H1 (cell line): Measurements from ENCODE around the gene SNRNP200. TPM values are rescaled to one million over a fixed set of nuclear protein-coding genes. Genes with fewer than 3 reads are reported as not detected.

Source experiments
- CTCF ChIA-PET: fragments of 300-600 bp; sonication (Branson Sonifier 250); formaldehyde crosslinking; loops from one replicate; lab custom pipeline; 2021; ENCODE audit not compliant: partially characterized antibody; lab: Charles Lee
- POLR2A ChIA-PET: fragments of 300-600 bp; sonication (Branson Sonifier 250); formaldehyde crosslinking; loops from one replicate; lab custom pipeline; 2021; ENCODE audit warnings: inconsistent platforms; ENCODE audit not compliant: partially characterized antibody; lab: Charles Lee
- DNase-seq, 2 experiments: peaks; one replicate each; pipeline versions ENCODE4 v3.0.0 to v3.0.0-alpha.2; 2010 to 2022; ENCODE audit warnings: low spot score in 2 of 2, low read depth in 1 of 2, mixed read lengths in 1 of 2
- FAIRE-seq: peaks from 2 replicates; lab custom pipeline; 2011; peaks lifted over from hg19 to GRCh38; lab: Jason Lieb, UNC
- H2AFZ ChIP-seq: 2 replicates; pipeline ENCODE4 v1.8.1; 2012; ENCODE audit warnings: low read length, inconsistent platforms
- H2AK5ac ChIP-seq: 2 replicates; pipeline ENCODE4 v1.6.1; 2013; ENCODE audit warnings: low read depth, low read length
- H2BK120ac ChIP-seq: replicated peaks from 2 replicates; pipeline ENCODE3; 2013; ENCODE audit warnings: low read depth, low read length, inconsistent platforms
- H2BK12ac ChIP-seq: 2 replicates; pipeline ENCODE4 v1.6.1; 2013; ENCODE audit warnings: low read depth, low read length
- H2BK15ac ChIP-seq: 2 replicates; pipeline ENCODE4 v1.6.1; 2013; ENCODE audit warnings: low read length
- H2BK20ac ChIP-seq: 2 replicates; pipeline ENCODE4 v1.6.1; 2013; ENCODE audit warnings: low read length
- H2BK5ac ChIP-seq: 2 replicates; pipeline ENCODE4 v1.6.1; 2013; ENCODE audit warnings: low read depth, low read length
- H3K14ac ChIP-seq: 2 replicates; pipeline ENCODE4 v1.6.1; 2013; ENCODE audit warnings: inconsistent platforms; ENCODE audit not compliant: insufficient read length
- H3K18ac ChIP-seq: 2 replicates; pipeline ENCODE4 v1.6.1; 2013; ENCODE audit warnings: low read length; ENCODE audit errors: extremely low read depth
- H3K23ac ChIP-seq: 2 replicates; pipeline ENCODE4 v1.6.1; 2013; ENCODE audit warnings: inconsistent platforms; ENCODE audit not compliant: insufficient read length
- H3K23me2 ChIP-seq: 2 replicates; pipeline ENCODE4 v1.6.1; 2013; ENCODE audit warnings: low read depth, low read length
- H3K27ac ChIP-seq: 2 replicates; pipeline ENCODE4 v1.6.1; 2011; ENCODE audit warnings: low read depth, low read length, inconsistent platforms
- H3K27me3 ChIP-seq, 4 experiments: replicated peaks in 1 of 4; 1 replicate in 1 of 4; 2 replicates in 3 of 4; pipeline versions ENCODE4 v1.6.1 to v1.8.1; 2011 to 2013; ENCODE audit warnings: low read length in 3 of 4, mild to moderate bottlenecking in 3 of 4, inconsistent platforms in 2 of 4, mixed read lengths in 2 of 4, moderate library complexity in 1 of 4; ENCODE audit not compliant: control insufficient read depth in 3 of 4, insufficient read depth in 3 of 4; ENCODE audit errors: extremely low read depth in 1 of 4
- H3K36me3 ChIP-seq, 4 experiments: 2 replicates each; pipeline versions ENCODE4 v1.6.1 to v1.8.1; 2011 to 2013; ENCODE audit warnings: mild to moderate bottlenecking in 4 of 4, low read length in 3 of 4, moderate library complexity in 2 of 4, control low read depth in 1 of 4, inconsistent platforms in 1 of 4; ENCODE audit not compliant: insufficient read depth in 4 of 4, control insufficient read depth in 2 of 4
- H3K4ac ChIP-seq: replicated peaks from 2 replicates; pipeline ENCODE3; 2013; ENCODE audit warnings: low read length, low read depth, mixed read lengths, inconsistent platforms; ENCODE audit not compliant: insufficient read length
- H3K4me1 ChIP-seq, 4 experiments: replicated peaks in 1 of 4; 1 replicate in 1 of 4; 2 replicates in 3 of 4; pipeline versions ENCODE4 v1.6.1 to v1.8.1; 2011 to 2013; ENCODE audit warnings: low read length in 3 of 4, inconsistent platforms in 2 of 4, mixed read lengths in 1 of 4; ENCODE audit not compliant: insufficient read depth in 4 of 4, control insufficient read depth in 3 of 4
- H3K4me2 ChIP-seq, 2 experiments: 2 replicates each; pipeline versions ENCODE4 v1.6.1 to v1.8.1; 2011 to 2013; ENCODE audit warnings: low read depth in 2 of 2, low read length in 2 of 2, control low read depth in 1 of 2, inconsistent platforms in 1 of 2, mild to moderate bottlenecking in 1 of 2; ENCODE audit not compliant: insufficient read depth in 1 of 2
- H3K4me3 ChIP-seq, 4 experiments: fragments of 200-600, 300-600 bp in 1 of 4; sonication (generic), shearing (Covaris generic), sonication (Bioruptor Twin) in 1 of 4; 2 replicates each; pipeline versions ENCODE4 v1.5.1 to v1.8.1; 2011 to 2016; ENCODE audit warnings: low read length in 4 of 4, low read depth in 3 of 4, control low read depth in 2 of 4, inconsistent platforms in 2 of 4, mild to moderate bottlenecking in 2 of 4, mixed read lengths in 1 of 4, moderate library complexity in 1 of 4; ENCODE audit not compliant: insufficient read depth in 2 of 4; ENCODE audit errors: extremely low read depth in 1 of 4
- H3K56ac ChIP-seq: replicated peaks from 2 replicates; pipeline ENCODE3; 2013; ENCODE audit warnings: low read depth, mild to moderate bottlenecking, mixed read lengths, low read length, inconsistent platforms; ENCODE audit not compliant: insufficient read length
- H3K79me1 ChIP-seq: 2 replicates; pipeline ENCODE4 v1.6.1; 2013; ENCODE audit warnings: low read depth, low read length, control low read depth
- H3K79me2 ChIP-seq, 2 experiments: 2 replicates each; pipeline versions ENCODE4 v1.6.1 to v1.8.1; 2012 to 2013; ENCODE audit warnings: low read length in 2 of 2, mild to moderate bottlenecking in 2 of 2, inconsistent platforms in 1 of 2; ENCODE audit not compliant: insufficient read depth in 2 of 2, control insufficient read depth in 1 of 2
- H3K9ac ChIP-seq, 4 experiments: replicated peaks in 1 of 4; 1 replicate in 1 of 4; 2 replicates in 3 of 4; pipeline versions ENCODE4 v1.6.1 to v1.8.1; 2011 to 2013; ENCODE audit warnings: low read depth in 3 of 4, low read length in 3 of 4, control low read depth in 2 of 4, mild to moderate bottlenecking in 2 of 4, moderate library complexity in 2 of 4, inconsistent platforms in 1 of 4; ENCODE audit errors: extremely low read depth in 1 of 4
- H3K9me3 ChIP-seq, 2 experiments: 2 replicates each; pipeline versions ENCODE4 v1.6.1 to v1.8.1; 2012 to 2013; ENCODE audit warnings: mild to moderate bottlenecking in 2 of 2, moderate library complexity in 2 of 2, control low read depth in 1 of 2, inconsistent platforms in 1 of 2, low read depth in 1 of 2, low read length in 1 of 2, mixed read lengths in 1 of 2; ENCODE audit not compliant: insufficient read depth in 2 of 2
- H4K20me1 ChIP-seq, 2 experiments: replicated peaks in 1 of 2; 2 replicates each; pipeline versions ENCODE3 to v1.8.1; 2011 to 2013; ENCODE audit warnings: inconsistent platforms in 2 of 2, low read length in 2 of 2, mild to moderate bottlenecking in 1 of 2; ENCODE audit not compliant: insufficient read depth in 2 of 2, control insufficient read depth in 1 of 2
- H4K5ac ChIP-seq: 2 replicates; pipeline ENCODE4 v1.6.1; 2013; ENCODE audit warnings: low read length, low read depth, mixed read lengths, inconsistent platforms; ENCODE audit not compliant: insufficient read length
- H4K8ac ChIP-seq: 2 replicates; pipeline ENCODE4 v1.8.0; 2013; ENCODE audit warnings: mild to moderate bottlenecking, moderate library complexity, low read length, inconsistent platforms; ENCODE audit not compliant: insufficient read depth; ENCODE audit errors: extremely low read depth
- H4K91ac ChIP-seq: replicated peaks from 2 replicates; pipeline ENCODE3; 2013; ENCODE audit warnings: low read length, mixed read lengths, inconsistent platforms; ENCODE audit not compliant: insufficient read length
- CTCF ChIP-seq, 3 experiments: IDR thresholded peaks; 1 replicate in 2 of 3; 2 replicates in 1 of 3; pipeline versions ENCODE4 v1.5.1 to v1.6.1; 2011; ENCODE audit warnings: low read length in 3 of 3, mild to moderate bottlenecking in 3 of 3, inconsistent platforms in 2 of 3, low read depth in 1 of 3, moderate library complexity in 1 of 3; ENCODE audit not compliant: insufficient read depth in 1 of 3; ENCODE audit errors: control extremely low read depth in 1 of 3
- HDAC6 ChIP-seq: IDR thresholded peaks from one replicate; pipeline ENCODE4 v1.7.1; 2012; ENCODE audit warnings: low read depth, mild to moderate bottlenecking, inconsistent platforms, low read length, moderate library complexity
- NANOG ChIP-seq: IDR thresholded peaks from 2 replicates; pipeline ENCODE4 v1.6.1; 2011; ENCODE audit warnings: low read length, low read depth, mild to moderate bottlenecking, inconsistent platforms; ENCODE audit not compliant: insufficient read depth, poor library complexity, severe bottlenecking
- PHF8 ChIP-seq: fragments of 200-600 bp; sonication (generic); conservative IDR thresholded peaks from 2 replicates; pipeline ENCODE4 v1.7.1; 2012; ENCODE audit warnings: low read depth, mild to moderate bottlenecking, inconsistent platforms, low read length, moderate library complexity
- RAD21 ChIP-seq, 2 experiments: IDR thresholded peaks in 1 of 2; conservative IDR thresholded peaks in 1 of 2; 2 replicates each; pipeline ENCODE4 v1.6.1; 2011; ENCODE audit warnings: low read depth in 2 of 2, low read length in 2 of 2, improper control_type of control experiment in 1 of 2, inconsistent platforms in 1 of 2, mild to moderate bottlenecking in 1 of 2, moderate library complexity in 1 of 2
- SIRT6 ChIP-seq: IDR thresholded peaks from one replicate; pipeline ENCODE4 v1.7.1; 2012; ENCODE audit warnings: low read length, inconsistent platforms
- SRF ChIP-seq: IDR thresholded peaks from 2 replicates; pipeline ENCODE4 v1.6.1; 2011; ENCODE audit warnings: mild to moderate bottlenecking, low read depth, low read length, moderate library complexity
- TEAD4 ChIP-seq: IDR thresholded peaks from 2 replicates; pipeline ENCODE4 v1.6.1; 2012; ENCODE audit warnings: low read depth, low read length, inconsistent platforms, mixed read lengths
- WGBS, 2 experiments: shearing (Covaris generic) in 1 of 2; methylation state at CpG; one replicate each; pipeline versions ENCODE4 v1.1.6 to v1.1.7; 2013 to 2015; ENCODE audit warnings: low lambda C conversion rate in 2 of 2, mixed read lengths in 2 of 2, inconsistent platforms in 1 of 2, low coverage in 1 of 2, missing lambda C conversion rate in 1 of 2; ENCODE audit not compliant: insufficient replicate concordance in 2 of 2, insufficient coverage in 1 of 2, insufficient read length in 1 of 2; ENCODE audit errors: extremely low coverage in 1 of 2, missing lambda C conversion rate in 1 of 2; 5-methylcytosine and 5-hydroxymethylcytosine counted together
- polyA plus RNA-seq, 7 experiments: library from polyadenylated mRNA; depleted of rRNA in 3 of 7; stranded (reverse) in 5 of 7; unstranded in 2 of 7; fragments of >200 nt in 5 of 7; fragments of 200-250 nt in 2 of 7; gene quantifications; 1 replicate in 5 of 7; 2 replicates in 1 of 7; 4 replicates in 1 of 7; pipeline versions ENCODE4 v1.2.1 to v1.2.3, GENCODE V29; 2011 to 2013; ENCODE audit warnings: missing spikeins in 2 of 7, mixed read lengths in 2 of 7
- total RNA-seq: library from RNA; stranded (reverse); fragmentation: NEBNext Ultra II Directional; extraction: Animal tissue kit (Norgen Biotek cat#: 25700); gene quantifications from 2 replicates; pipeline ENCODE4 v1.2.1, GENCODE V29; 2021

The SNRNP200 gene
- total and polyA plus RNA-seq, 2 of the 8 experiments (the other 6 are each of a cell fraction or from before 2014, with no cell fraction given): 190 to 289 TPM

GRCh38 chr2:96329456-96329855, 24.1 kb upstream of the SNRNP200 start:
- H3K56ac ChIP-seq: no peak overlapping the region
- H2BK12ac ChIP-seq: no peak overlapping the region
- H2BK5ac ChIP-seq: no peak overlapping the region
- no peak overlapping the region for H3K4me3 ChIP-seq
- no peak overlapping the region for H2BK120ac ChIP-seq
- no peak overlapping the region for H4K5ac ChIP-seq
- peaks cover 7% of the 10 kb centered on the region; the same call in 1 of the 2 replicates for H3K23me2 ChIP-seq
- no peak overlapping the region for H3K4ac ChIP-seq
- no peak for DNase-seq
- no peak overlapping the region for H2AFZ ChIP-seq
- no peak overlapping the region for H3K23ac ChIP-seq
- CTCF ChIA-PET: no interaction called here
- FAIRE-seq: no peak
- 81% methylated on average over 1 of the region's 1 CpG; no CpG with 5 or more reads in 1 of the 2 experiments for WGBS, 2 experiments
- H3K18ac ChIP-seq: no peak overlapping the region
- no peak for TF ChIP-seq TEAD4
- TF ChIP-seq NANOG: no peak
- no peak for TF ChIP-seq CTCF (IDR thresholded peaks at IDR 0.05; ENCODE audit: control extremely low read depth in 1 of 3, insufficient read depth in 1 of 3, low read depth in 1 of 3, low read length in 3 of 3)
- TF ChIP-seq SIRT6: no peak
- no peak for TF ChIP-seq PHF8
- no peak for TF ChIP-seq SRF
- TF ChIP-seq HDAC6: no peak
- no peak for TF ChIP-seq RAD21 (IDR thresholded peaks at IDR 0.05 in 1 of 2, conservative IDR thresholded peaks at IDR 0.05 in 1 of 2; ENCODE audit: low read depth in 2 of 2, low read length in 2 of 2)
- H3K27ac ChIP-seq: no peak overlapping the region
- H3K9ac ChIP-seq: no peak overlapping the region
- peaks cover 0 to 4% (median 3%) of the 10 kb centered on the region in 4 experiments; a peak in 3 of 7 replicates for H3K27me3 ChIP-seq
- no peak overlapping the region for H4K91ac ChIP-seq
- no peak overlapping the region for H4K8ac ChIP-seq
- POLR2A ChIA-PET: interaction anchor here (1.5 kb wide), 1 partner anchor 7 kb away, joined by 3 read pairs; no protein-coding TSS in a partner anchor
- peaks cover 2% of the 10 kb centered on the region; the same call in 1 of the 2 replicates for H3K79me1 ChIP-seq
- H2BK15ac ChIP-seq: no peak overlapping the region
- peaks cover 0 to 9% (median 3%) of the 10 kb centered on the region in 4 experiments; a peak in 6 of 7 replicates for H3K4me1 ChIP-seq
- H3K36me3 ChIP-seq: peaks cover 0 to 4% (median 2%) of the 10 kb centered on the region in 4 experiments; a peak in 3 of 8 replicates
- H4K20me1 ChIP-seq: no peaks in the 10 kb centered on the region
- no peak overlapping the region for H2AK5ac ChIP-seq
- no peaks in the 10 kb centered on the region for H3K9me3 ChIP-seq
- no peaks in the 10 kb centered on the region for H3K79me2 ChIP-seq
- H3K14ac ChIP-seq: no peak overlapping the region
- H3K4me2 ChIP-seq: no peak overlapping the region
- H2BK20ac ChIP-seq: no peak overlapping the region
